Measurements from ENCODE around the gene CRHR1. TPM values are rescaled to one million over a fixed set of nuclear protein-coding genes. Genes with fewer than 3 reads are reported as not detected.

Gene CRHR1
- polyA plus RNA-seq, 1 donor: 0.62 TPM

- no peak for DNase-seq (ENCODE audit: low read depth)
Measured at GRCh38 chr17:45867171-45867570, 83.1 kb downstream of the CRHR1 start.

DNA sequence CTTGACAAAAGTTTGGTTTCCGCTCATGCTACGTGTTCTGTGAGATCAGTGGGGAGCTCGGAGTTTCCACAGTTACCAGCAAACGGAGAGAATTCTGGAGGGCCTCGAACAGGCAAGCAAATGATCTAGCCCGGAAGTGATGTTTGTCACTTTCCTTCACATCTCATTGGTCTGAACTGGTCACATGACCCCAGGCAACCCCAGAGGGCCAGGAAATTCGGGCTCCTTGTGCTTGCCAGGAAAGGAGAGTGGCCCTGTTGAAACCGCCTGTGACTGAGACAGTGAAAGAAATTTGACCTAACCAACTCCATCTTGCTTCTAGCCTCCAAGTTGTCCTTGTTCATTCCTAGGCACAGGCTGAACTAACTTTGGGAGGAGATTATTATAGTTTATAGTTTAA, 83.6 kb downstream of the CRHR1 start:
- DNase-seq (ENCODE audit: low read depth): no peak

- DNase-seq (ENCODE audit: low read depth): no peak
Measured at GRCh38 chr17:45868276-45868675, 84.2 kb downstream of the CRHR1 start.

DNA sequence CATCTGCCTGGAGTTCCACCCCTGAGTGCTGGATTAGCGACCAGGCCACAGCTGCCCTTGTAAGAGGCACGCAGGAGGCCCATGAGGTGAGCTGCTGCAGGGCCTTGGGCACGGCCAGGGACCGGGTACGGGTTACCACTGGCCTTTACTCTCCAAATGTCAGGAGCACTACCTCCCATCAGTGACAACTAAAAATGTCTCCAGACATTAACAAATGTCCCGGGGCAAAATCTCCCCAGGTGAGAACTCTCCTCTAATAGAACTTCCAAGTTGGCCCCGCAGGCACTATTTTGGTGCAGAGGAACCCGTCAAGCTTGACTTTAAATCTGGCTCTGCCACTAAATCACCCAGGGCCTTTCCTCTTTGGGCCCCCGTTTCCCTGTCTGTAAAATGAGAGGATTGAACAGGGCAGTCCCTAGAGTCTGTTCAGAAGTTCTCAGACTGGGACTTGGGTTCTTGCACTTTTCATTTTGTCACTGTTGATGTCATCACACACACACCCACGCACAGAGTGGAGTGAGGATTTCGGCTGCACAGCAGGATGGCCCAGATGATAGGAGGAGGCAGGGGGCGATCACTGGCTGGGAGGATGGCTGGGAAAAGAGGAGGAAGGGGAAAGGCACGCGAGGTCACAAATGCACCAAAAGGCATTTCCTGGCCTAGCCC, 85.7 kb downstream of the CRHR1 start:
- no peak for DNase-seq (ENCODE audit: low read depth)

DNA sequence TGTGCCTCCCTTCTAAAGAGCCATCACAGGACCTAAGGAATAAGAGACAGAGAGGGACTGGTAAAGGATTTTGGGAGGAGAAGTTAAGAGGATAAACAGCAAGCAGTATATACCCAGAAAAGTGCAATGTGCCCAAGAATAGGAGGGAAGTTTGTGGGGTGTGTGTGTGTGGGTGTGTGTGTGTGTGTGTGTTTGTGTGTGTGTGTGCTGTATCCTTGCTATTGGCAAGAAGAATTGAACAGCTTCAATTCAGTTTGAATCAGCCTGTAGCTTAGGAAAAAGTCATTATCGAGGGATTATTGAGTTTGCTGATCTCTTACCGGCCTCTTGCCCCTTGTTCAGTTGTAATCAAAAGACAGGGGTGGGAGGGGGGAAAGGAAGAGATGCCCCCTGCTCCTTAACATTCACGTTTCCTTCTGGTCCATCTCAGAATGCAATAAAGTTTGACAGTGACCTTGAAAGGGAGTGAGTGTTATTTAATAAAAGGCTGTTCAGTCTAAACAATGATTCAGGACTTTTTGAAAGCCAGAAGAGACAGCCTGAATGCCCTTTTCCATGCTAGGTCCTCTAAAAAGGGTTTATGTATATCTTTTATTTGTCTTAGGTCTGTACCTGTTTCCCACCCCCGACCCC, 86.3 kb downstream of the CRHR1 start:
- no peak for DNase-seq (ENCODE audit: low read depth)

DNA sequence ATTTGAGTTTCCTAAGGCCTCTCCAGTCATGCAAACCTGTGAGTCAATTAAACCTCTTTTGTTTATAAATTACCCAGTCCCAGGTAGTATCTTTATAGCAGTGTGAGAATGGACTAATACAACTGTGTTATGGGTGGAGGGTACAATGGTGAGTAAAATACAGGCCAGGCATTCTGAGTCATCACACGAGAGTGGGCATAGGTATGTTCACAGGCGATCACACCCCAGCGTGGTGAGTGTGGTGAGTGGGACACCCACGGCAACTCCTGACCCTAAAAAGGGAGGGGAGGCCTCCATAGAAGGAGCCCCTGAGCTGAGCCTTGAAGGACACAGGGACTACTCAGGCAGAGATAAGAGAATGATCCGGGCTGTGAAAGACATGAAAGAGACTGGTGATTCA, 87.6 kb downstream of the CRHR1 start:
- no peak for DNase-seq (ENCODE audit: low read depth)

DNA sequence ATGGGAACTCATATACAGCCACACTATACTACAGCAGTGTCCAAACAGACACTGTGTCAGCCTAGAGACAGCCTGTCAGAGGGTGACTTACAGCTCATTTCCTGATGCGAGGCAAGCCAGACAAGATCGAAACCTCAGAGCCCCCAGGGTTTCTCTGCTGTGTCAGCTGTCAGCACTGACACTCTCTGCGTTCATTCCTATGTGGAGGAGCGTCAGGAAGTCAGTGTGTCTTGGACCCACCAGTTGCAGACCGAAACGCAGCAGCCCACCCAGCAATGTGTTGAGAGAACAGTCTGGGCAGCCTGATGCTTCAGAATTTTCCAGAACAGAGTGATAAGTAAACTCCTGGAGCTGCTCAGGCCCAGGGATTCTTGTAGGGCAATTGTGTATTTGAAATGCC, 89.6 kb downstream of the CRHR1 start:
- no peak for DNase-seq (ENCODE audit: low read depth)

DNA sequence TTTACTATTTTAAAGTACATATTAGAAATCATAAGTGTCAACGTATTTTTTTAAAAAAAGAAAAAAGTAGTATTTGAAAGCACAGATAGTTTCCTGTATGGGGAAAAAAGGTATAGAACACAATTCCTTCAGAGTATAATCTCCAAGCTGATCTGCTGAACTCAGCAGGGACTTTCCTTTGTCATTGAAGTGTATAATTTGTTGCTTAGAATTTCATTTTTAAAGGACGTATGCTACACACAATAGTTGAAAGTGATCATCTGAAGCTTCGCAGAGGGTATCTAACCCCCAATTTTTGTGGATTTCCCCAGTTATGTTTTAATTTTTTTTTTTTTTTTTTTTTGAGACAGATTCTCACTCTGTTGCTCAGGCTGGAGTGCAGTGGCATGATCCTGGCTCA, 90.0 kb downstream of the CRHR1 start:
- no peak for DNase-seq (ENCODE audit: low read depth)

- DNase-seq (ENCODE audit: low read depth): no peak
Measured at GRCh38 chr17:45876539-45876938, 92.4 kb downstream of the CRHR1 start.

DNA sequence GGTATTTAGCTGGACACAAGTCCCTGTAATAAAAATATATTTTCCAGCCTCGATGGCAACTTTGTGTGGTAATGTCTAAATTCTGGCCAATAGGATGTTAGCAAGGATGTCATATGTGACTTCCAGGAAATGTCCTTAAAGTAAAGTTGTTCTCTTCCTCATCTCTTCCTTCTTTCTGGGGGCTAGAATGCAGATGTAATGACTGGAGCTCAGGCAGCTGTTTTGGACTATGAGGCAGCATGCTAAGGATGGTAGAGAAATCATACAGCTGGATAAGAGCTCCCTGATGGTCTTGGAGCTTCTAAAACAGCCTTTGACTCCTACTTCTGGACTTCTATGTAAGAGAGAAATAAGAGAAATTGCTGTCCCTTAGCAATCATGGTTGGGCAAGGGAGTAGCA, 93.3 kb downstream of the CRHR1 start:
- DNase-seq (ENCODE audit: low read depth): no peak

DNA sequence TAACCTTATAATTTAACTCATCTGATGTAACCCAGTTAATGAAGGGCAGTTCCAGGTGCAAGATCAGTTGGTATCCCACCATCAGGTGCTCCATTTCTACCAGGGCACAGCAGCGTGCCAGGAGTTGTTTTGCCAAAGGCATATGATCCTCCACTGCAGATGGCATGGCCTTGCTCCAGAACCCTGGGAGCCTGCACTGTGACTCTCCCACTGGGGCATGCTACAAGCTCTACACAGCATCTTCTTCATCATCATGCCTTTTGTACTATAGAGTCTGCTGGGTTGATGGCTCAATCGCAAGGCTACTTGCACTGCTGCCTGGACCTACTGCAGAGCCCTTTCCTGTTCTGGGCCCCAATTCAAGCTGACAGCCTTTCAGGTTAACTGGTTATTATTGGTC, 98.9 kb downstream of the CRHR1 start:
- no peak for DNase-seq (ENCODE audit: low read depth)

Other genes starting within 250 kb of the CRHR1 start
- not detected for gene SPPL2C, start 60.6 kb downstream of the CRHR1 start, polyA plus RNA-seq (ENCODE audit: insufficient read length)
- 12.3 TPM for gene MAPT, start 110.2 kb downstream of the CRHR1 start, polyA plus RNA-seq (ENCODE audit: insufficient read length)
- not detected for gene STH, start 214.9 kb downstream of the CRHR1 start, polyA plus RNA-seq (ENCODE audit: insufficient read length)